ENCODE measurements around the gene IDI2. TPM values are rescaled to one million over a fixed set of nuclear protein-coding genes. Genes with fewer than 3 reads are reported as not detected.

Gene IDI2
- total and polyA plus RNA-seq, 2 of the 13 experiments (the other 11 are each of a cell fraction or from before 2014, with no cell fraction given) = not detected

DNA sequence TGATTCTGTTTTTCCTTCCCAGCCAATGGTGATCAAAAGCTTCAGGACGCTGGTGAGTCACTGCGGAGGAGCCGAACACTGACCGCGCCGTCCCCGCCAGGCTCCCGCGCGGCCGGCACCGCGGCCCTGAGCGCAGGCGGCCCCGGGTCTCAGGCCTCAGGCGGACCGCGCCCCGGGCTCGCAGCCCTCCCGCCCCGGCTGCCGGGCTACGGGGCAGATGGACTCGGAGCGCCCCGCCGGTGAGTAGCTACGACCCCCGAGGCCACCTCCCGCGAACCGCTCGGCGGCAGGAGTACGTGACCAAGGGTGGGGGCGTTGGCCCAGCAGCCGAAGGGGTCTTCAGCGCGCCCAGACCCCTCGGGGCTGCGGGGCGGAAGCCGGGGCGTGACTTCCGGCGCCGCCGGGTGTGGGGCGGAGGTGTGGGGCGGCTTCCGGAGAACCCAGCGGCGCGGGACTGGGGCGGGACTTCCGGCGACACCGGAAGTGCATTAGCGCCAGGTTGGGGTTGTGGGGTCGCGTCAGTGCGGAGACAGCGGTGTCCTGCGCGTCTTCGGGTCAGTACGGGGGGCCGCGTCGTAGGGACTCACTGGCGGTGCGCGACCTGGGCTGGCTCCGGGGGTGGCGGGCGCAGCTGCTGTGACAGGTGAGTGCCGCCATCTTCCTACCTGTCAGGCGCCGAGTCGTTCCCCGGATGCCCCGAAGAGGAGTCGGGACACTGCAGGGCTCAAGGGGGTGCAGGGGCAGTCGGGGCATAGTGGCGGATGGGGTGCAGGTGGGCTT lies 30.9 kb upstream of the IDI2 start, which contains the start of gene WDR37 (continued):
- TF ChIP-seq PLRG1 (conservative IDR thresholded peaks at IDR 0.05) = no peak
- TF ChIP-seq, protein P1, sequence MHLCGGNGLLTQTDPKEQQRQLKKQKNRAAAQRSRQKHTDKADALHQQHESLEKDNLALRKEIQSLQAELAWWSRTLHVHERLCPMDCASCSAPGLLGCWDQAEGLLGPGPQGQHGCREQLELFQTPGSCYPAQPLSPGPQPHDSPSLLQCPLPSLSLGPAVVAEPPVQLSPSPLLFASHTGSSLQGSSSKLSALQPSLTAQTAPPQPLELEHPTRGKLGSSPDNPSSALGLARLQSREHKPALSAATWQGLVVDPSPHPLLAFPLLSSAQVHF (CRISPR knock-in tag; IDR thresholded peaks at IDR 0.05) = peak; percentile 69; the same call in 1 of the 2 replicates
- peak; percentile 27; the same call in 1 of the 2 replicates for TF ChIP-seq ZNF30 (CRISPR knock-in tag; IDR thresholded peaks at IDR 0.05)
- no peak for TF ChIP-seq TAF15 (IDR thresholded peaks at IDR 0.05; ENCODE audit: low read depth, low read length, poor library complexity, severe bottlenecking)
- TF ChIP-seq PHF5A (CRISPR knock-in tag; IDR thresholded peaks at IDR 0.05; ENCODE audit: low read depth, unreplicated experiment) = no peak
- TF ChIP-seq, protein P2, sequence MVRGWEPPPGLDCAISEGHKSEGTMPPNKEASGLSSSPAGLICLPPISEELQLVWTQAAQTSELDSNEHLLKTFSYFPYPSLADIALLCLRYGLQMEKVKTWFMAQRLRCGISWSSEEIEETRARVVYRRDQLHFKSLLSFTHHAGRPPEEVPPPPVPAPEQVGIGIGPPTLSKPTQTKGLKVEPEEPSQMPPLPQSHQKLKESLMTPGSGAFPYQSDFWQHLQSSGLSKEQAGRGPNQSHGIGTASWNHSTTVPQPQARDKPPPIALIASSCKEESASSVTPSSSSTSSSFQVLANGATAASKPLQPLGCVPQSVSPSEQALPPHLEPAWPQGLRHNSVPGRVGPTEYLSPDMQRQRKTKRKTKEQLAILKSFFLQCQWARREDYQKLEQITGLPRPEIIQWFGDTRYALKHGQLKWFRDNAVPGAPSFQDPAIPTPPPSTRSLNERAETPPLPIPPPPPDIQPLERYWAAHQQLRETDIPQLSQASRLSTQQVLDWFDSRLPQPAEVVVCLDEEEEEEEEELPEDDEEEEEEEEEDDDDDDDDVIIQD (CRISPR knock-in tag; IDR thresholded peaks at IDR 0.05; ENCODE audit: low read depth) = 0 out of 2 replicates have a peak, but pooled peaks have one; percentile 9
- no peak for TF ChIP-seq TCF12 (IDR thresholded peaks at IDR 0.05)
- TF ChIP-seq TCF12 (CRISPR knock-in tag; IDR thresholded peaks at IDR 0.05) = no peak
- peak; percentile 92 for TF ChIP-seq ZNF234 (CRISPR knock-in tag; conservative IDR thresholded peaks at IDR 0.05)
- peak; percentile 60; the same call in 1 of the 2 replicates for TF ChIP-seq ZNF34 (CRISPR knock-in tag; IDR thresholded peaks at IDR 0.05; ENCODE audit: borderline replicate concordance)
- no peak for TF ChIP-seq SYNCRIP (IDR thresholded peaks at IDR 0.05; ENCODE audit: insufficient read depth, low read depth, low read length)
- no peak for TF ChIP-seq ZNF136 (CRISPR knock-in tag; IDR thresholded peaks at IDR 0.05; ENCODE audit: low read depth)
- 0 out of 2 replicates have a peak, but pooled peaks have one; percentile 45 for TF ChIP-seq ZIK1 (CRISPR knock-in tag; IDR thresholded peaks at IDR 0.05; ENCODE audit: borderline replicate concordance, low read depth)
- peak; percentile 76 for TF ChIP-seq POLR2AphosphoS5 (IDR thresholded peaks at IDR 0.05; ENCODE audit: low read depth, low read length)
- TF ChIP-seq ZNF556 (CRISPR knock-in tag; IDR thresholded peaks at IDR 0.05; ENCODE audit: borderline replicate concordance) = 0 out of 2 replicates have a peak, but pooled peaks have one; percentile 44
- TF ChIP-seq, protein P3, sequence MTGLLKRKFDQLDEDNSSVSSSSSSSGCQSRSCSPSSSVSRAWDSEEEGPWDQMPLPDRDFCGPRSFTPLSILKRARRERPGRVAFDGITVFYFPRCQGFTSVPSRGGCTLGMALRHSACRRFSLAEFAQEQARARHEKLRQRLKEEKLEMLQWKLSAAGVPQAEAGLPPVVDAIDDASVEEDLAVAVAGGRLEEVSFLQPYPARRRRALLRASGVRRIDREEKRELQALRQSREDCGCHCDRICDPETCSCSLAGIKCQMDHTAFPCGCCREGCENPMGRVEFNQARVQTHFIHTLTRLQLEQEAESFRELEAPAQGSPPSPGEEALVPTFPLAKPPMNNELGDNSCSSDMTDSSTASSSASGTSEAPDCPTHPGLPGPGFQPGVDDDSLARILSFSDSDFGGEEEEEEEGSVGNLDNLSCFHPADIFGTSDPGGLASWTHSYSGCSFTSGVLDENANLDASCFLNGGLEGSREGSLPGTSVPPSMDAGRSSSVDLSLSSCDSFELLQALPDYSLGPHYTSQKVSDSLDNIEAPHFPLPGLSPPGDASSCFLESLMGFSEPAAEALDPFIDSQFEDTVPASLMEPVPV (CRISPR knock-in tag; IDR thresholded peaks at IDR 0.05) = no peak
- TF ChIP-seq NCOR1 (IDR thresholded peaks at IDR 0.05; ENCODE audit: borderline replicate concordance, low read length) = no peak
- TF ChIP-seq NFE2 (CRISPR knock-in tag; IDR thresholded peaks at IDR 0.05) = no peak
- TF ChIP-seq IRX3 (CRISPR knock-in tag; IDR thresholded peaks at IDR 0.05; ENCODE audit: borderline replicate concordance, low read depth) = 0 out of 2 replicates have a peak, but pooled peaks have one; percentile 8
- TF ChIP-seq JDP2 (CRISPR knock-in tag; IDR thresholded peaks at IDR 0.05; ENCODE audit: borderline replicate concordance) = no peak
- TF ChIP-seq, protein P4, sequence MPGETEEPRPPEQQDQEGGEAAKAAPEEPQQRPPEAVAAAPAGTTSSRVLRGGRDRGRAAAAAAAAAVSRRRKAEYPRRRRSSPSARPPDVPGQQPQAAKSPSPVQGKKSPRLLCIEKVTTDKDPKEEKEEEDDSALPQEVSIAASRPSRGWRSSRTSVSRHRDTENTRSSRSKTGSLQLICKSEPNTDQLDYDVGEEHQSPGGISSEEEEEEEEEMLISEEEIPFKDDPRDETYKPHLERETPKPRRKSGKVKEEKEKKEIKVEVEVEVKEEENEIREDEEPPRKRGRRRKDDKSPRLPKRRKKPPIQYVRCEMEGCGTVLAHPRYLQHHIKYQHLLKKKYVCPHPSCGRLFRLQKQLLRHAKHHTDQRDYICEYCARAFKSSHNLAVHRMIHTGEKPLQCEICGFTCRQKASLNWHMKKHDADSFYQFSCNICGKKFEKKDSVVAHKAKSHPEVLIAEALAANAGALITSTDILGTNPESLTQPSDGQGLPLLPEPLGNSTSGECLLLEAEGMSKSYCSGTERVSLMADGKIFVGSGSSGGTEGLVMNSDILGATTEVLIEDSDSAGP (CRISPR knock-in tag; IDR thresholded peaks at IDR 0.05; ENCODE audit: borderline replicate concordance) = peak; percentile 85; the same call in 1 of the 2 replicates
- TF ChIP-seq KDM1A (CRISPR knock-in tag; IDR thresholded peaks at IDR 0.05) = no peak
- TF ChIP-seq TEAD2 (CRISPR knock-in tag; IDR thresholded peaks at IDR 0.05) = no peak
- TF ChIP-seq FOXP1 (IDR thresholded peaks at IDR 0.05) = no peak
- no peak; the same call in 1 of the 2 replicates for TF ChIP-seq FOXP1 (CRISPR knock-in tag; IDR thresholded peaks at IDR 0.05)
- no peak for TF ChIP-seq ZNF460 (CRISPR knock-in tag; IDR thresholded peaks at IDR 0.05; ENCODE audit: borderline replicate concordance)
